ENCODE data around the gene UGT1A10. TPM values are rescaled to one million over a fixed set of nuclear protein-coding genes. Genes with fewer than 3 reads are reported as not detected.

Gene UGT1A10
- total and polyA plus RNA-seq, 8 donors, result not detected

- TF ChIP-seq CTCF (IDR thresholded peaks at IDR 0.05), result no peak
- intact Hi-C loops (cut with DNase I), result no loop called here
- H3K27me3 ChIP-seq, result no peaks in the 10 kb centered on the region
These were observed 141.8 kb downstream of the UGT1A10 start, which contains the start of gene MROH2A for GRCh38 chr2:233778030-233778429. Gene MROH2A (plus strand): TSS chr2:233778330. CDS start chr2:233779359, 1,029 bp downstream.

GRCh38 chr2:233779722-233780121 is 143.5 kb downstream of the UGT1A10 start:
- DNase-seq (no peak), ATAC-seq (no peak)
- H3K4me3 ChIP-seq, result no peak overlapping the region
- intact Hi-C loops (cut with DNase I), result no loop called here
- H3K27me3 ChIP-seq, result no peaks in the 10 kb centered on the region
- H3K36me3 ChIP-seq, result no peaks in the 10 kb centered on the region
- no peak overlapping the region for H3K27ac ChIP-seq
- peaks cover 0 to 9% of the 10 kb centered on the region in 2 donors for H3K9me3 ChIP-seq
- TF ChIP-seq CTCF (IDR thresholded peaks at IDR 0.05), result no peak
- H3K4me1 ChIP-seq, result no peaks in the 10 kb centered on the region

More at GRCh38 chr2:233778030-233778429, 141.8 kb downstream of the UGT1A10 start, which contains the start of gene MROH2A:
- peaks cover 0 to 9% of the 10 kb centered on the region in 2 donors for H3K9me3 ChIP-seq
- DNase-seq, result no peak
- H3K4me3 ChIP-seq, result no peak within 1 kb of the TSS
- no peaks in the 10 kb centered on the region for H3K4me1 ChIP-seq
- H3K36me3 ChIP-seq, result no peaks in the 10 kb centered on the region
- H3K27ac ChIP-seq, result no peak within 1 kb of the TSS
- no peak for ATAC-seq

DNA sequence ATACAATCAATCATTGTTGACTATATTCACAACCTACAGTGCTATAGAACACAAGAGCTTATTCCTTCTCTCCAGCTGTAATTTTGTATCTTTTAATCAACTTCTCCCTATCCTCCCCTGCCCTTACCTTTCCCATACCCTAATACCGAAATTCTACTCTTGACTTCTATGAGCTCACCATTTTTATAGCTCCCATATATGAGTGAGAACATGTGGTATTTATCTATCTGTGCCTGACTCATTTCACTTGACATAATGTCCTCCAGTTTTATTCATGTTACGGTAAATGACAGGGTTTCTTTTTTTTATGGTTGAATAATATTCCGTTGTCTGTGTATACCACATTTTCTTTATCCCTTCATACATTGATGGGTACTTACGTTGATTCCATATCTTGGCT is 144.5 kb downstream of the UGT1A10 start:
- Histone ChIP-seq H3K9me3 (peaks cover 0 to 5% of the 10 kb centered on the region in 2 donors), H3K27me3 (no peaks in the 10 kb centered on the region), H3K4me1 (no peaks in the 10 kb centered on the region), H3K27ac (no peak overlapping the region), H3K36me3 (no peaks in the 10 kb centered on the region), H3K4me3 (no peak overlapping the region)
- DNase-seq (no peak), ATAC-seq (no peak)
- intact Hi-C loops (cut with DNase I), result no loop called here
- no peak for TF ChIP-seq CTCF (IDR thresholded peaks at IDR 0.05)

DNA sequence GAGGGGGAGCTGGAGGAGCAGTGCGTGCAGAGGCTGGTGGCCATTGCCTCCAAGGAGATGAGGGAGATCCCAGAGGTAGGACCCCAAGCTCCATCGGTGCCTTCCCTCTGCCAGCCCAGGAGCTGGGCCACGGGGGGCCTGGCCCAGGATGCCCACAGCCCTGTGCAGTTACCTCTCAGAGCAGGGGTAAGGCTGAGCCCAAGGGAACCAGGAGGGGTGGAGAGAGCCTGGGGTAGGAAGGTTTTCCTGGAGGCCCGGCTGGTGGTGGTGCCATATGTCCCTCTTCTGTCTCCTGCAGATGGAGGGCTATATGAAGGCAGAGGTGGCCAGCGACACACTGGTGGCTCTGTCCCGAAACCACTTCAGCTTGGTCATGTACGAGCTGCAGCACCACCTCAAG is 153.3 kb downstream of the UGT1A10 start:
- peaks cover 0 to 6% of the 10 kb centered on the region in 2 donors for H3K27me3 ChIP-seq
- H3K9me3 ChIP-seq, result no peaks in the 10 kb centered on the region
- DNase-seq (no peak), ATAC-seq (no peak)
- H3K4me1 ChIP-seq, result no peaks in the 10 kb centered on the region
- H3K27ac ChIP-seq, result no peak overlapping the region
- no peaks in the 10 kb centered on the region for H3K36me3 ChIP-seq
- TF ChIP-seq CTCF (IDR thresholded peaks at IDR 0.05), result no peak
- no peak overlapping the region for H3K4me3 ChIP-seq
- intact Hi-C loops (cut with DNase I), result no loop called here

DNA sequence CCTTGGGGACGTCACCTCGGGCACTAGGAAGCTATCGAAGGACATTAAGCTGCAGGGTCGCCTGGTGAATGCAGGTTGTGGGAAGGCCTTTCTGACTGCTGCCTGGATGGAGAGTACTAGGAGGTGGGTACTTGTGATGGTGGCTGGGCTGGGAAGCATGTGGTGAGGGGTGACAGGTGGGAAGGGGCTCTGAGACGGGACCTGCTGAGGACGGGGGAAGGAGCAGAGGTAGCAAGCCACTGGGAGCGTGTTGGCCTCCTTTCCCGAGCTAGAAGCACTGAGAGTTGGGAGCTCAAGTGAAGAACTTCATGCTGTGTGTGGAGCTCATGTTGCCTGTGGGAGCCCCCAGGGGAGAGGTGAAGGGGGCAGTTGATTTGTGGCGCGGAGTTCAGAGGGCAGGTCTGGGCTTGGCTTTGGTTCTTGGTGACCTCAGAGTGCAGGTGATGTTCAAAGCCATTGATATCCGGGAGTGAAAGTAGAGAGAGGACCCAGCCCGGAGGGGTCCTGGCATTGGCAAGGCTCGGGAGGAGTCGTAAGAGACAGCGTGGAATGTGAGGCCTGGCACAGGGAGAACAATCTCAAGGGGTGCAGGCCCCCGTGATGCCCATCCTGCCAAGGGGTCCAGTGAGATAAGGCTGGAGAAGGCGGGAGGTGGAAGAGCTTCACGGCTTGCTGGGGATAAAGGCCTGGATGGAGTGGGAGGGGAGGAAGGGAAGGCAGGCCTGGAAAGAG is 155.1 kb downstream of the UGT1A10 start:
- Histone ChIP-seq H3K4me3 (no peak overlapping the region), H3K4me1 (no peaks in the 10 kb centered on the region), H3K36me3 (no peaks in the 10 kb centered on the region), H3K27ac (no peak overlapping the region), H3K27me3 (peaks cover 0 to 6% of the 10 kb centered on the region in 2 donors), H3K9me3 (no peaks in the 10 kb centered on the region)
- DNase-seq (no peak), ATAC-seq (no peak)
- intact Hi-C loops (cut with DNase I), result no loop called here
- TF ChIP-seq CTCF (IDR thresholded peaks at IDR 0.05), result no peak

All from left lung (tissue), 10 donors.